Keratinocyte (primary cell): Measurements from ENCODE around the gene FCF1. TPM values are rescaled to one million over a fixed set of nuclear protein-coding genes. Genes with fewer than 3 reads are reported as not detected.

Experiments
- DNase-seq: peaks from one replicate; pipeline ENCODE4 v3.0.0-alpha.2; 2011; ENCODE audit warnings: low read depth, missing footprints, low spot score
- FAIRE-seq: peaks from 2 replicates; lab custom pipeline; 2011; peaks lifted over from hg19 to GRCh38; lab: Jason Lieb, UNC
- H2AFZ ChIP-seq: 2 replicates; pipeline ENCODE4 v1.6.0; 2012; ENCODE audit warnings: low read length, control low read depth, inconsistent platforms; ENCODE audit not compliant: control insufficient read depth
- H3K27ac ChIP-seq: 2 replicates; pipeline ENCODE4 v1.5.1; 2011; ENCODE audit warnings: low read length; ENCODE audit not compliant: control insufficient read depth, insufficient read depth
- H3K27me3 ChIP-seq: 3 replicates; pipeline ENCODE4 v1.6.0; 2011; ENCODE audit warnings: low read length; ENCODE audit not compliant: control insufficient read depth, insufficient read depth; ENCODE audit errors: extremely low read depth
- H3K36me3 ChIP-seq, 2 experiments: 2 replicates in 1 of 2; 3 replicates in 1 of 2; pipeline ENCODE4 v1.5.1; 2011; ENCODE audit warnings: low read length in 2 of 2, mild to moderate bottlenecking in 1 of 2; ENCODE audit not compliant: control insufficient read depth in 2 of 2, insufficient read depth in 2 of 2; ENCODE audit errors: extremely low read depth in 1 of 2
- H3K4me1 ChIP-seq: 3 replicates; pipeline ENCODE4 v1.5.1; 2011; ENCODE audit warnings: low read length; ENCODE audit not compliant: control insufficient read depth, insufficient read depth; ENCODE audit errors: extremely low read depth
- H3K4me2 ChIP-seq: 3 replicates; pipeline ENCODE4 v1.6.0; 2011; ENCODE audit warnings: low read depth, low read length; ENCODE audit not compliant: control insufficient read depth, insufficient read depth; ENCODE audit errors: extremely low read depth
- H3K4me3 ChIP-seq, 3 experiments: fragments of 200-600 bp in 1 of 3; sonication (generic) in 1 of 3; 2 replicates in 2 of 3; 3 replicates in 1 of 3; pipeline ENCODE4 v1.5.1; 2011 to 2016; ENCODE audit warnings: low read length in 3 of 3, mild to moderate bottlenecking in 3 of 3, control low read depth in 2 of 3, inconsistent platforms in 1 of 3, low read depth in 1 of 3, mixed read lengths in 1 of 3, mixed run types in 1 of 3, moderate library complexity in 1 of 3; ENCODE audit not compliant: control insufficient read depth in 2 of 3, insufficient read depth in 2 of 3; ENCODE audit errors: extremely low read depth in 1 of 3
- H3K79me2 ChIP-seq: 2 replicates; pipeline ENCODE4 v1.6.0; 2012; ENCODE audit warnings: low read length; ENCODE audit not compliant: control insufficient read depth, insufficient read depth
- H3K9ac ChIP-seq: 3 replicates; pipeline ENCODE4 v1.6.0; 2011; ENCODE audit warnings: low read length; ENCODE audit not compliant: control insufficient read depth, insufficient read depth; ENCODE audit errors: extremely low read depth
- H3K9me1 ChIP-seq: 3 replicates; pipeline ENCODE4 v1.6.0; 2011; ENCODE audit warnings: low read length; ENCODE audit not compliant: control insufficient read depth, insufficient read depth; ENCODE audit errors: extremely low read depth
- H3K9me3 ChIP-seq: 2 replicates; pipeline ENCODE4 v1.5.1; 2012; ENCODE audit warnings: low read depth, low read length; ENCODE audit not compliant: control insufficient read depth
- H4K20me1 ChIP-seq: 3 replicates; pipeline ENCODE4 v1.6.0; 2011; ENCODE audit warnings: low read length; ENCODE audit not compliant: control insufficient read depth, insufficient read depth; ENCODE audit errors: extremely low read depth
- EZH2 ChIP-seq: IDR thresholded peaks from one replicate; pipeline ENCODE4 v1.6.1; 2012; ENCODE audit warnings: inconsistent platforms, mild to moderate bottlenecking, low read length, moderate library complexity
- dilution Hi-C: fragments of 300-500 bp; cut with MboI; formaldehyde crosslinking; loops from one replicate; pipeline ENCODE4 v1.7.0; 2020; ENCODE audit warnings: low sequenced_read_pairs; ENCODE audit not compliant: extremely low pct_ligation_motif_present
- polyA plus RNA-seq, 5 experiments: library from polyadenylated mRNA; depleted of rRNA in 3 of 5; stranded (reverse) in 3 of 5; stranded (forward) in 1 of 5; unstranded in 1 of 5; fragments of >200 nt; gene quantifications; 1 replicate in 1 of 5; 2 replicates in 3 of 5; 3 replicates in 1 of 5; pipeline versions ENCODE4 v1.2.1 to v1.2.3, GENCODE V29; 2011 to 2012; ENCODE audit warnings: missing spikeins in 2 of 5, low read depth in 1 of 5, low replicate concordance in 1 of 5
- TF ChIP-seq, protein P1 (sequence below), 3 experiments: IDR thresholded peaks in 1 of 3; conservative IDR thresholded peaks in 1 of 3; optimal IDR thresholded peaks in 1 of 3; 2 replicates in 2 of 3; 3 replicates in 1 of 3; pipeline versions ENCODE3 to v1.5.1; 2011; ENCODE audit warnings: low read length in 3 of 3, mild to moderate bottlenecking in 3 of 3, moderate library complexity in 2 of 3, control low read depth in 1 of 3, inconsistent platforms in 1 of 3; ENCODE audit not compliant: insufficient read depth in 2 of 3; ENCODE audit errors: extremely low read depth in 1 of 3

FCF1 gene
- polyA plus RNA-seq, 1 donor (not counting 4 experiments of a cell fraction or from before 2014, with no cell fraction given), result 86.8 TPM

DNA sequence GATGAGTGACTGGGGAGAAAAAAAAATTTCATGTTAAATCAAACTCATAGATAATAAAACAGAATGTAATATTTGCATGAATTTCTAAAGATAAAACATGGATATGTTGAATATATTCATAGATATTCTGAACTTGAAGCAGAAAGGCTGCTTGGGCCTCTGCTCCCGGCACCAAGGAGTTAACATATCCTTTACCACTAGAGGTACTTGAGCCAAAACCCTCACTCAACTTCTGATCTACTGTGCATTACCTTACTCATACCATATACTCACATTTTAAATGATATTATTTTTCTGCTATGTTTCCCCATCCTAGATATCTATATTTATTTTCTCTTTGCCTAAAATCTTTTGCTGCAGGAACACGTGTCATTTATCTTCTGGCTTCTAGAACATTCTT, 15.0 kb upstream of the FCF1 start:
- H3K36me3 ChIP-seq, result peaks cover 1 to 18% of the 10 kb centered on the region in 2 experiments
- FAIRE-seq (no peak), DNase-seq (no peak)
- H2AFZ ChIP-seq, result no peak overlapping the region
- peaks cover 13% of the 10 kb centered on the region for H4K20me1 ChIP-seq
- H3K4me1 ChIP-seq, result peaks cover 28% of the 10 kb centered on the region
- no peaks in the 10 kb centered on the region for H3K27me3 ChIP-seq
- peak overlapping the region; percentile 26 for H3K27ac ChIP-seq
- peaks cover 2% of the 10 kb centered on the region for H3K9me1 ChIP-seq
- peak overlapping the region; percentile 78 for H3K4me2 ChIP-seq
- dilution Hi-C loops, result no loop called here
- H3K79me2 ChIP-seq, result peaks cover 79% of the 10 kb centered on the region
- H3K9ac ChIP-seq, result no peak overlapping the region
- TF ChIP-seq, protein P1, sequence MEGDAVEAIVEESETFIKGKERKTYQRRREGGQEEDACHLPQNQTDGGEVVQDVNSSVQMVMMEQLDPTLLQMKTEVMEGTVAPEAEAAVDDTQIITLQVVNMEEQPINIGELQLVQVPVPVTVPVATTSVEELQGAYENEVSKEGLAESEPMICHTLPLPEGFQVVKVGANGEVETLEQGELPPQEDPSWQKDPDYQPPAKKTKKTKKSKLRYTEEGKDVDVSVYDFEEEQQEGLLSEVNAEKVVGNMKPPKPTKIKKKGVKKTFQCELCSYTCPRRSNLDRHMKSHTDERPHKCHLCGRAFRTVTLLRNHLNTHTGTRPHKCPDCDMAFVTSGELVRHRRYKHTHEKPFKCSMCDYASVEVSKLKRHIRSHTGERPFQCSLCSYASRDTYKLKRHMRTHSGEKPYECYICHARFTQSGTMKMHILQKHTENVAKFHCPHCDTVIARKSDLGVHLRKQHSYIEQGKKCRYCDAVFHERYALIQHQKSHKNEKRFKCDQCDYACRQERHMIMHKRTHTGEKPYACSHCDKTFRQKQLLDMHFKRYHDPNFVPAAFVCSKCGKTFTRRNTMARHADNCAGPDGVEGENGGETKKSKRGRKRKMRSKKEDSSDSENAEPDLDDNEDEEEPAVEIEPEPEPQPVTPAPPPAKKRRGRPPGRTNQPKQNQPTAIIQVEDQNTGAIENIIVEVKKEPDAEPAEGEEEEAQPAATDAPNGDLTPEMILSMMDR (optimal IDR thresholded peaks at IDR 0.05 in 1 of 3, IDR thresholded peaks at IDR 0.05 in 1 of 3, conservative IDR thresholded peaks at IDR 0.05 in 1 of 3; ENCODE audit: extremely low read depth in 1 of 3, insufficient read depth in 2 of 3, low read length in 3 of 3), result peak in 1 of 3 experiments; percentile 25
- TF ChIP-seq EZH2, result no peak
- H3K9me3 ChIP-seq, result peaks cover 5% of the 10 kb centered on the region
- H3K4me3 ChIP-seq, result no peak overlapping the region

DNA sequence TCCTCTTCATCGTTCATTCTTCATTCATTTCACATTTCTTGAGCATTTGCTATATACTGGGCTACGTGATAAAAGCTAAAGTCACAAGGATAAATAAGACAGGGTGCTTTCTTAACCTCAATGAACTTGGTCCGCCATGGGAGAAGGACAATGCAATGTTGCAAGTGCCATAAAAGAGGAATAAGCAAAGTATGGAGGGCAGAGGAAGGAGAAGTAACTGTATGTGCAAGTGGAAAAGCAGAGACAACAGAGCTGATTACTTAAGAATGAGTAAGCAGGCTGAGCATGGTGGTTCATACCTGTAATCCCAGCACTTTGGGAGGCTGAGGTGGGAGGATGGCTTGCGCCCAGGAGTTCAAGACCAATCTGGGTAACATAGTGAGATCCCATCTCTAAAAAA, 14.5 kb upstream of the FCF1 start:
- H3K27ac ChIP-seq, result peak overlapping the region; percentile 45
- FAIRE-seq (peak; percentile 36), DNase-seq (no peak)
- peak overlapping the region; percentile 8 for H3K9ac ChIP-seq
- H3K9me3 ChIP-seq, result peaks cover 5% of the 10 kb centered on the region
- H3K36me3 ChIP-seq, result peaks cover 1 to 17% of the 10 kb centered on the region in 2 experiments
- peaks cover 8% of the 10 kb centered on the region for H4K20me1 ChIP-seq
- peaks cover 79% of the 10 kb centered on the region for H3K79me2 ChIP-seq
- no peak overlapping the region for H2AFZ ChIP-seq
- dilution Hi-C loops, result no loop called here
- peaks cover 2% of the 10 kb centered on the region for H3K9me1 ChIP-seq
- no peaks in the 10 kb centered on the region for H3K27me3 ChIP-seq
- no peak overlapping the region for H3K4me3 ChIP-seq
- TF ChIP-seq, protein P1 (optimal IDR thresholded peaks at IDR 0.05 in 1 of 3, IDR thresholded peaks at IDR 0.05 in 1 of 3, conservative IDR thresholded peaks at IDR 0.05 in 1 of 3; ENCODE audit: extremely low read depth in 1 of 3, insufficient read depth in 2 of 3, low read length in 3 of 3), result no peak
- TF ChIP-seq EZH2, result no peak
- peak overlapping the region; percentile 78 for H3K4me2 ChIP-seq
- peaks cover 28% of the 10 kb centered on the region for H3K4me1 ChIP-seq
